Activated naive CD4-positive, alpha-beta T cell treated with anti-CD3 and anti-CD28 coated beads, Interleukin-2, amount 10 ng/mL, durations not matched to agents 7 days and 5 days (primary cell): ENCODE data around the gene HLA-DMA.
"Not testable (repeated sequence)": the region's sequence is repeated elsewhere in the genome, so short reads cannot be mapped to it uniquely, and the experiment has no call there.

Source experiments
- CTCF ChIA-PET: fragments of 350-600 bp; sonication (Branson Sonifier 250); formaldehyde crosslinking; loops from one replicate; lab custom pipeline; 2021; ENCODE audit warnings: antibody characterized with exemption; lab: Charles Lee
- DNase-seq: peaks from one replicate; pipeline ENCODE4 v3.0.0-alpha.2; 2020
- H3K27ac Mint-ChIP-seq: one replicate; pipeline ENCODE4 v1.8.0; 2021; ENCODE audit warnings: mild to moderate bottlenecking, moderate library complexity, mixed read lengths
- H3K27me3 Mint-ChIP-seq: one replicate; pipeline ENCODE4 v1.8.0; 2021; ENCODE audit warnings: mild to moderate bottlenecking, mixed read lengths
- H3K36me3 Mint-ChIP-seq: one replicate; pipeline ENCODE4 v1.8.0; 2021; ENCODE audit warnings: mixed read lengths
- H3K4me1 Mint-ChIP-seq: one replicate; pipeline ENCODE4 v1.8.0; 2021; ENCODE audit warnings: mixed read lengths
- H3K4me3 Mint-ChIP-seq: one replicate; pipeline ENCODE4 v1.8.0; 2021; ENCODE audit warnings: mild to moderate bottlenecking, moderate library complexity, mixed read lengths
- H3K9me3 Mint-ChIP-seq: one replicate; pipeline ENCODE4 v1.8.0; 2021; ENCODE audit warnings: mixed read lengths

The HLA-DMA gene

GRCh38 chr6:32954986-32955802 lies 2.3 kb upstream of the HLA-DMA start:
- peak; percentile 56 for DNase-seq
- peak overlapping the region; percentile 3 for H3K27ac Mint-ChIP-seq
- CTCF ChIA-PET: interaction anchor here (0.6 to 8.5 kb wide), 16 partner anchors 13 to 116 kb away, joined by 3 to 240 read pairs (median 4); partner anchors contain the start of genes BRD2 and HLA-DMB
- H3K4me3 Mint-ChIP-seq: no peak overlapping the region
- H3K9me3 Mint-ChIP-seq: no peaks in the 10 kb centered on the region
- H3K27me3 Mint-ChIP-seq: no peaks in the 10 kb centered on the region
- peaks cover 42% of the 10 kb centered on the region for H3K4me1 Mint-ChIP-seq
- no peaks in the 10 kb centered on the region for H3K36me3 Mint-ChIP-seq

GRCh38 chr6:32954267-32954666 lies 1.4 kb upstream of the HLA-DMA start:
- Mint-ChIP-seq H3K36me3 (no peaks in the 10 kb centered on the region), H3K9me3 (no peaks in the 10 kb centered on the region), H3K4me3 (no peak overlapping the region), H3K27ac (no peak overlapping the region), H3K4me1 (peaks cover 50% of the 10 kb centered on the region), H3K27me3 (no peaks in the 10 kb centered on the region)
- no peak for DNase-seq
- CTCF ChIA-PET: interaction anchor here (0.8 to 8.5 kb wide), 17 partner anchors 12 to 126 kb away, joined by 3 to 240 read pairs (median 8); partner anchors contain the start of genes BRD2 and HLA-DMB

GRCh38 chr6:32953775-32954174 lies 878 bp upstream of the HLA-DMA start:
- Mint-ChIP-seq H3K4me1 (peaks cover 52% of the 10 kb centered on the region), H3K27ac (no peak overlapping the region), H3K4me3 (no peak overlapping the region)

GRCh38 chr6:32950449-32950848 lies 2.4 kb downstream of the HLA-DMA start:
- H3K27ac Mint-ChIP-seq: no peak overlapping the region
- H3K4me3 Mint-ChIP-seq: no peak overlapping the region
- no peaks in the 10 kb centered on the region for H3K36me3 Mint-ChIP-seq
- peaks cover 69% of the 10 kb centered on the region for H3K4me1 Mint-ChIP-seq
- H3K27me3 Mint-ChIP-seq: no peaks in the 10 kb centered on the region
- CTCF ChIA-PET: interaction anchor here (0.6 to 8.5 kb wide), 8 partner anchors 8 to 56 kb away, joined by 3 to 240 read pairs (median 4); partner anchors contain the start of gene BRD2
- DNase-seq: no peak
- H3K9me3 Mint-ChIP-seq: no peaks in the 10 kb centered on the region

More at GRCh38 chr6:32953775-32954174, 878 bp upstream of the HLA-DMA start:
- CTCF ChIA-PET: interaction anchor here (0.9 to 8.5 kb wide), 23 partner anchors 12 to 130 kb away, joined by 3 to 240 read pairs (median 6); partner anchors contain the start of genes BRD2, HLA-DMB, PSMB9 and TAP1
- Mint-ChIP-seq H3K36me3 (no peaks in the 10 kb centered on the region), H3K9me3 (no peaks in the 10 kb centered on the region), H3K27me3 (no peaks in the 10 kb centered on the region)
- DNase-seq: no peak

GRCh38 chr6:32950010-32950409 lies 2.9 kb downstream of the HLA-DMA start:
- H3K4me3 Mint-ChIP-seq: no peak overlapping the region
- no peak overlapping the region for H3K27ac Mint-ChIP-seq

GRCh38 chr6:32949113-32949512 lies 3.8 kb downstream of the HLA-DMA start:
- Mint-ChIP-seq H3K27me3 (no peaks in the 10 kb centered on the region), H3K4me1 (peaks cover 70% of the 10 kb centered on the region), H3K36me3 (no peaks in the 10 kb centered on the region), H3K9me3 (no peaks in the 10 kb centered on the region), H3K27ac (no peak overlapping the region), H3K4me3 (no peak overlapping the region)
- DNase-seq: no peak
- CTCF ChIA-PET: interaction anchor here (1.2 to 8.5 kb wide), 3 partner anchors 10 to 35 kb away, joined by 4 to 240 read pairs (median 14); partner anchors contain the start of gene BRD2

More at GRCh38 chr6:32950010-32950409, 2.9 kb downstream of the HLA-DMA start:
- CTCF ChIA-PET: interaction anchor here (0.9 to 8.5 kb wide), 5 partner anchors 9 to 34 kb away, joined by 3 to 240 read pairs (median 14); partner anchors contain the start of gene BRD2
- DNase-seq: no peak
- H3K9me3 Mint-ChIP-seq: no peaks in the 10 kb centered on the region
- H3K27me3 Mint-ChIP-seq: no peaks in the 10 kb centered on the region
- H3K4me1 Mint-ChIP-seq: peaks cover 69% of the 10 kb centered on the region
- no peaks in the 10 kb centered on the region for H3K36me3 Mint-ChIP-seq

- H3K27me3 Mint-ChIP-seq: no peaks in the 10 kb centered on the region
- CTCF ChIA-PET: interaction anchor here (0.6 to 2.9 kb wide), 13 partner anchors 11 to 108 kb away, joined by 3 to 47 read pairs (median 3); no protein-coding TSS in a partner anchor
- H3K4me1 Mint-ChIP-seq: peaks cover 69% of the 10 kb centered on the region
- no peak overlapping the region for H3K4me3 Mint-ChIP-seq
- DNase-seq: peak; percentile 64
- H3K27ac Mint-ChIP-seq: no peak overlapping the region
- H3K9me3 Mint-ChIP-seq: no peaks in the 10 kb centered on the region
- H3K36me3 Mint-ChIP-seq: no peaks in the 10 kb centered on the region
These were observed 5.1 kb downstream of the HLA-DMA start for GRCh38 chr6:32947552-32948465.

GRCh38 chr6:32946893-32947292 lies 6.0 kb downstream of the HLA-DMA start:
- CTCF ChIA-PET: interaction anchor here (0.6 to 2.3 kb wide), 8 partner anchors 11 to 101 kb away, joined by 3 to 47 read pairs (median 4); no protein-coding TSS in a partner anchor
- no peaks in the 10 kb centered on the region for H3K36me3 Mint-ChIP-seq
- no peaks in the 10 kb centered on the region for H3K9me3 Mint-ChIP-seq
- no peaks in the 10 kb centered on the region for H3K27me3 Mint-ChIP-seq
- H3K4me3 Mint-ChIP-seq: no peak overlapping the region
- peaks cover 69% of the 10 kb centered on the region for H3K4me1 Mint-ChIP-seq
- H3K27ac Mint-ChIP-seq: no peak overlapping the region
- DNase-seq: no peak

- DNase-seq: no peak
- Mint-ChIP-seq H3K9me3 (no peaks in the 10 kb centered on the region), H3K36me3 (no peaks in the 10 kb centered on the region), H3K4me1 (peaks cover 77% of the 10 kb centered on the region), H3K4me3 (no peak overlapping the region), H3K27ac (no peak overlapping the region), H3K27me3 (no peaks in the 10 kb centered on the region)
- CTCF ChIA-PET: no interaction called here
These were observed 6.9 kb downstream of the HLA-DMA start for GRCh38 chr6:32945953-32946352.

GRCh38 chr6:32945108-32945760 lies 7.7 kb downstream of the HLA-DMA start:
- no peak for DNase-seq
- H3K4me1 Mint-ChIP-seq: peaks cover 79% of the 10 kb centered on the region
- H3K27me3 Mint-ChIP-seq: no peaks in the 10 kb centered on the region

GRCh38 chr6:32943864-32944649 lies 8.8 kb downstream of the HLA-DMA start:
- Mint-ChIP-seq H3K27ac (peak overlapping the region; percentile 97), H3K9me3 (no peaks in the 10 kb centered on the region), H3K4me1 (peaks cover 74% of the 10 kb centered on the region), H3K36me3 (no peaks in the 10 kb centered on the region), H3K27me3 (no peaks in the 10 kb centered on the region), H3K4me3 (peak overlapping the region; percentile 79)
- peak; percentile 61 for DNase-seq
- CTCF ChIA-PET: interaction anchor here (1.0 to 7.2 kb wide), 8 partner anchors 10 to 106 kb away, joined by 3 to 95 read pairs (median 9); partner anchors contain the start of genes HLA-DMA and TAP2

More at GRCh38 chr6:32945108-32945760, 7.7 kb downstream of the HLA-DMA start:
- no peak overlapping the region for H3K4me3 Mint-ChIP-seq
- H3K9me3 Mint-ChIP-seq: no peaks in the 10 kb centered on the region
- peak overlapping the region; percentile 97 for H3K27ac Mint-ChIP-seq
- no peaks in the 10 kb centered on the region for H3K36me3 Mint-ChIP-seq
- CTCF ChIA-PET: interaction anchor here (1.1 to 7.2 kb wide), 6 partner anchors 9 to 77 kb away, joined by 4 to 95 read pairs (median 9); partner anchors contain the start of gene HLA-DMA

- not testable (repeated sequence) for DNase-seq, H3K27me3 Mint-ChIP-seq, H3K9me3 Mint-ChIP-seq, H3K4me3 Mint-ChIP-seq, H3K36me3 Mint-ChIP-seq
- Mint-ChIP-seq H3K27ac (peak overlapping the region; percentile 42), H3K4me1 (peaks cover 78% of the 10 kb centered on the region)
- CTCF ChIA-PET: interaction anchor here (1.0 to 7.2 kb wide), 9 partner anchors 9 to 104 kb away, joined by 3 to 95 read pairs (median 10); partner anchors contain the start of genes HLA-DMA and TAP2
These were observed 10.3 kb downstream of the HLA-DMA start for GRCh38 chr6:32942555-32943123.
